HG03354 (cell line): Measurements from ENCODE around the gene CLK3.
A peak's percentile ranks its signal among the peaks of the same experiment; 100 is the strongest.

Experiments
- ATAC-seq: cut with Tn5 transposase; IDR thresholded peaks from one replicate; pipeline ENCODE4 v1.9.1; 2021; ENCODE audit warnings: mild to moderate bottlenecking; ENCODE audit not compliant: unreplicated experiment, poor library complexity, severe bottlenecking

The CLK3 gene

GRCh38 chr15:74599156-74599555 lies 16.5 kb upstream of the CLK3 start:
- ATAC-seq = no peak

GRCh38 chr15:74603026-74603788 lies 12.4 kb upstream of the CLK3 start:
- ATAC-seq = no peak

GRCh38 chr15:74603789-74604705 lies 11.6 kb upstream of the CLK3 start:
- ATAC-seq = no peak

GRCh38 chr15:74604983-74605794 lies 10.4 kb upstream of the CLK3 start:
- ATAC-seq = no peak

GRCh38 chr15:74605795-74606150 lies 9.9 kb upstream of the CLK3 start:
- no peak for ATAC-seq

- no peak for ATAC-seq
Observed at GRCh38 chr15:74608786-74609185, 6.8 kb upstream of the CLK3 start.

- ATAC-seq = no peak
Observed at GRCh38 chr15:74609938-74610301, 5.7 kb upstream of the CLK3 start.

- no peak for ATAC-seq
Observed at GRCh38 chr15:74610302-74610951, 5.2 kb upstream of the CLK3 start.

GRCh38 chr15:74611341-74611740 lies 4.3 kb upstream of the CLK3 start:
- no peak for ATAC-seq

GRCh38 chr15:74611834-74612233 lies 3.8 kb upstream of the CLK3 start:
- ATAC-seq = no peak

- ATAC-seq = no peak
Observed at GRCh38 chr15:74612677-74613076, 3.0 kb upstream of the CLK3 start.

GRCh38 chr15:74613089-74613952 lies 2.3 kb upstream of the CLK3 start:
- ATAC-seq = no peak

GRCh38 chr15:74613953-74614743 lies 1.5 kb upstream of the CLK3 start:
- no peak for ATAC-seq

GRCh38 chr15:74614744-74615507 lies 710 bp upstream of the CLK3 start:
- peak; percentile 51 for ATAC-seq

- ATAC-seq = peak; percentile 0
Observed at GRCh38 chr15:74616366-74616939, 817 bp downstream of the CLK3 start.

GRCh38 chr15:74616996-74617395 lies 1.4 kb downstream of the CLK3 start:
- ATAC-seq = no peak
